Activated T-helper 9 cell treated with anti-CD3 and anti-CD28 coated beads, Interleukin-2, amount 50 U/mL, for 16 hours (primary cell): Measurements from ENCODE around the gene ZMYND15.

Experiments used
- DNase-seq: peaks from one replicate; pipeline ENCODE4 v3.0.0-alpha.2; 2020; ENCODE audit warnings: low read depth

Gene ZMYND15

GRCh38 chr17:4717791-4718190, 21.8 kb upstream of the ZMYND15 start:
- DNase-seq, result no peak

- DNase-seq, result no peak
Measured at GRCh38 chr17:4718276-4718675, 21.4 kb upstream of the ZMYND15 start.

- no peak for DNase-seq
Measured at GRCh38 chr17:4719146-4719545, 20.5 kb upstream of the ZMYND15 start.

- DNase-seq, result no peak
Measured at GRCh38 chr17:4719684-4720221, 19.9 kb upstream of the ZMYND15 start.

- no peak for DNase-seq
Measured at GRCh38 chr17:4720787-4721186, 18.8 kb upstream of the ZMYND15 start.

GRCh38 chr17:4721203-4722135, 18.2 kb upstream of the ZMYND15 start:
- no peak for DNase-seq

- DNase-seq, result no peak
Measured at GRCh38 chr17:4722678-4723240, 16.9 kb upstream of the ZMYND15 start.

GRCh38 chr17:4724650-4725049, 15.0 kb upstream of the ZMYND15 start:
- no peak for DNase-seq

- no peak for DNase-seq
Measured at GRCh38 chr17:4725646-4726310, 13.9 kb upstream of the ZMYND15 start.

GRCh38 chr17:4728124-4728523, 11.5 kb upstream of the ZMYND15 start:
- DNase-seq, result no peak

- DNase-seq, result no peak
Measured at GRCh38 chr17:4733073-4733531, 6.5 kb upstream of the ZMYND15 start.

GRCh38 chr17:4734857-4735475, 4.7 kb upstream of the ZMYND15 start:
- DNase-seq, result no peak

GRCh38 chr17:4735876-4736651, 3.6 kb upstream of the ZMYND15 start:
- no peak for DNase-seq

- no peak for DNase-seq
Measured at GRCh38 chr17:4738136-4739121, 1.2 kb upstream of the ZMYND15 start.

GRCh38 chr17:4740025-4740351, 355 bp downstream of the ZMYND15 start:
- no peak for DNase-seq

- DNase-seq, result no peak
Measured at GRCh38 chr17:4740584-4740983, 951 bp downstream of the ZMYND15 start.

- no peak for DNase-seq
Measured at GRCh38 chr17:4741544-4741943, 1.9 kb downstream of the ZMYND15 start.

GRCh38 chr17:4742133-4742532, 2.5 kb downstream of the ZMYND15 start:
- DNase-seq, result no peak

- DNase-seq, result no peak
Measured at GRCh38 chr17:4742629-4743028, 3.0 kb downstream of the ZMYND15 start.

- no peak for DNase-seq
Measured at GRCh38 chr17:4743216-4743615, 3.6 kb downstream of the ZMYND15 start.
